Urothelium cell line (cell line): Measurements from ENCODE around the gene PCDHGA7.
"Not testable (repeated sequence)": the region's sequence is repeated elsewhere in the genome, so short reads cannot be mapped to it uniquely, and the experiment has no call there.

Source experiments
- DNase-seq: peaks from one replicate; pipeline ENCODE4 v3.0.0; 2011; ENCODE audit warnings: low spot score, mixed read lengths
- FAIRE-seq: peaks from 2 replicates; lab custom pipeline; 2011; peaks lifted over from hg19 to GRCh38; lab: Jason Lieb, UNC

Gene PCDHGA7

DNA sequence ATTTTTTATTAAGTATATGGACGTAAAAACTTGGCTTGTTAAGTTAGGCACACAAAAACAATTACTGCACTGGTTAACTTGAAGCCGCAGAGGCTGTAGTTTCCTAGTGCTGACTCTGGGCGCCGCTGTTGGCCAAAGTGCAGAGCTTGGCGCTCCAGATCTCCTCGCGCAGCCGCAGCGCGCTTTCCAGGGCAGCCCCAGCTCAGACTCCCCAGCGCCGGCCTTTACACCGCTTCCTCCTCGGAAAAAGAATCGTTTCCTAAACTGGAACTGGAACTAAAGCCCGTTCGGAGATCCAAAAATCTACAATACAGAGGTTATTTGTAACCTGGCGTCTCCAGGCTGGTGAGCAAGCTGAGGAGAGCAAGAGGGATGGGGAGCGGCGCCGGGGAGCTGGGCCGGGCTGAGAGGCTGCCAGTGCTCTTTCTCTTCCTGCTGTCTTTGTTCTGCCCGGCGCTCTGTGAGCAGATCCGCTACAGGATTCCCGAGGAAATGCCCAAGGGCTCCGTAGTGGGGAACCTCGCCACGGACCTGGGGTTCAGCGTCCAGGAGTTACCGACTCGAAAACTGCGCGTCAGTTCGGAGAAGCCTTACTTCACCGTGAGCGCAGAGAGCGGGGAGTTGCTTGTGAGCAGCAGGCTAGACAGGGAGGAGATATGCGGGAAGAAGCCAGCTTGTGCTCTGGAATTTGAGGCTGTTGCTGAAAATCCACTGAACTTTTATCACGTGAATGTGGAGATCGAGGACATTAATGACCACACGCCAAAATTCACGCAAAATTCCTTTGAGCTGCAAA, 15.4 kb downstream of the PCDHGA7 start, which contains the start of gene PCDHGB5:
Gene PCDHGB5 (plus strand): TSS at position 192 of the 796 bp plus-strand sequence. CDS start 181 bp downstream, at position 373.
- not testable (repeated sequence) for FAIRE-seq
- peak; percentile 12 for DNase-seq

DNA sequence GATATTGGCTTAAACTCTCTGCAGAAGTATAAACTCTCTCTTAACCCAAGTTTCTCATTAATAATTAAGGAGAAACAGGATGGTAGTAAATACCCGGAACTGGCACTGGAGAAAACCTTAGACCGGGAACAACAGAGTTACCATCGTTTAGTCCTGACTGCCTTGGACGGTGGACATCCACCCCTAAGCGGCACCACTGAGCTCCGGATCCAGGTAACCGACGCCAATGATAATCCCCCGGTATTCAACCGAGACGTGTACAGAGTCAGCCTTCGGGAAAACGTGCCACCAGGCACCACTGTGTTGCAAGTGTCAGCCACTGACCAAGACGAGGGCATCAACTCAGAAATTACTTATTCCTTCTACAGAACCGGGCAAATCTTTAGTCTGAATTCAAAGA, 16.1 kb downstream of the PCDHGA7 start:
- FAIRE-seq (no peak), DNase-seq (no peak)

DNA sequence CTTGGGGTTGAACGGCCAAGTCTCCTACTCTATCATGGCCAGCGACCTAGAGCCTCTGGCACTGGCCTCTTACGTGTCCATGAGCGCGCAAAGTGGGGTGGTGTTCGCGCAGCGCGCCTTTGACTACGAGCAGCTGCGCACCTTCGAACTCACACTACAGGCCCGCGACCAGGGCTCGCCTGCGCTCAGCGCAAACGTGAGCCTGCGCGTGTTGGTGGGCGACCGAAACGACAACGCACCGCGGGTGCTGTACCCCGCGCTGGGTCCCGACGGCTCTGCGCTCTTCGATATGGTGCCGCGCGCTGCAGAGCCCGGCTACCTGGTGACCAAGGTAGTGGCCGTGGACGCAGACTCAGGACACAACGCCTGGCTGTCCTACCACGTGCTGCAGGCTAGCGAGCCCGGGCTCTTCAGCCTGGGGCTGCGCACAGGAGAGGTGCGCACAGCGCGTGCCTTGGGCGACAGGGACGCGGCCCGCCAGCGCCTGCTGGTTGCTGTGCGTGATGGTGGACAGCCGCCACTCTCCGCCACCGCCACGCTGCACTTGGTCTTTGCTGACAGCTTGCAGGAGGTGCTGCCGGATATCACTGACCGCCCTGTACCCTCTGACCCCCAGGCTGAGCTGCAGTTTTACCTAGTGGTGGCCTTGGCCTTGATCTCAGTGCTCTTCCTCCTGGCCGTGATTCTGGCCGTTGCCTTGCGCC, 17.2 kb downstream of the PCDHGA7 start:
- FAIRE-seq (no peak), DNase-seq (no peak)

DNA sequence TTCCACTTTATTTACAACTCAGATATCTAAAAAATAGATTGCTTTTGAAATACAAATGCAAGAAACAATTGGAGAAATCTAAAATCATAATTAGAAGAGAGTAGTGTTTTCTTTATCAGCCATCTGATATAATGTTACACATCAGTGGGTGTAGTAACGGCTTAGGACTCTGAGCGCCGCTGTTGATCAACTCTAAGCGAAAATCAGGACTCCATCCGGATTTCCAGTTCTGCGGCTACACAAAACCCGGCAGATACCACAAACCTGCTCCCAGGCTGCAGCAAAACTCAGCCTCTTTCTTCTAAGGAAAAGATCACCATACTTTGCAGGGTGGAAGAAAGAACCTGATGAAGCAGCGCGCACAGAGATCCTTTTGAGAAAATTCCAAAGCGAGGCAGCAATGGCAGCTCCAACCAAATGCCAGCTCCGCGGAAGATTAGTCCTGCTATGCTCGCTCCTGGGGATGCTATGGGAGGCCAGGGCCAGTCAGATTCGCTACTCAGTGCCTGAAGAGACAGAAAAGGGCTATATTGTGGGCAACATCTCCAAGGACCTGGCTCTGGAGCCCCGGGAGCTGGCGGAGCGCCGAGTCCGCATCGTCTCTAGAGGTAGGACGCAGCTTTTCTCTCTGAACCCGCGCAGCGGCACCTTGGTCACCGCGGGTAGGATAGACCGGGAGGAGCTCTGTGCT, 20.2 kb downstream of the PCDHGA7 start, which contains the start of gene PCDHGA9:
Gene PCDHGA9 (plus strand): TSS at position 226 of the 691 bp plus-strand sequence. CDS start 175 bp downstream, at position 401.
- no peak for DNase-seq
- no peak for FAIRE-seq

DNA sequence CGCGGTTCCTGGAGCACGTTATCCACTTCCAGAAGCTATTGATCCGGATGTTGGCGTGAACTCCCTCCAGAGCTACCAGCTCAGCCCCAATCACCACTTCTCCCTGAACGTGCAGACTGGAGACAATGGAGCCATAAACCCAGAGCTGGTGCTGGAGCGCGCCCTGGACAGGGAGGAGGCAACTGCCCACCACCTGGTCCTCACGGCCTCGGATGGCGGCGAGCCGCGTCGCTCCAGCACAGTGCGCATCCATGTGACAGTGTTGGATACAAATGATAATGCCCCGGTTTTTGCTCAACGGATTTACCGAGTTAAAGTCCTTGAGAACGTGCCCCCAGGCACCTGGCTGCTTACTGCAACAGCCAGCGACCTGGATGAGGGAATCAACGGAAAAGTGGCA, 20.8 kb downstream of the PCDHGA7 start:
- DNase-seq: no peak

DNA sequence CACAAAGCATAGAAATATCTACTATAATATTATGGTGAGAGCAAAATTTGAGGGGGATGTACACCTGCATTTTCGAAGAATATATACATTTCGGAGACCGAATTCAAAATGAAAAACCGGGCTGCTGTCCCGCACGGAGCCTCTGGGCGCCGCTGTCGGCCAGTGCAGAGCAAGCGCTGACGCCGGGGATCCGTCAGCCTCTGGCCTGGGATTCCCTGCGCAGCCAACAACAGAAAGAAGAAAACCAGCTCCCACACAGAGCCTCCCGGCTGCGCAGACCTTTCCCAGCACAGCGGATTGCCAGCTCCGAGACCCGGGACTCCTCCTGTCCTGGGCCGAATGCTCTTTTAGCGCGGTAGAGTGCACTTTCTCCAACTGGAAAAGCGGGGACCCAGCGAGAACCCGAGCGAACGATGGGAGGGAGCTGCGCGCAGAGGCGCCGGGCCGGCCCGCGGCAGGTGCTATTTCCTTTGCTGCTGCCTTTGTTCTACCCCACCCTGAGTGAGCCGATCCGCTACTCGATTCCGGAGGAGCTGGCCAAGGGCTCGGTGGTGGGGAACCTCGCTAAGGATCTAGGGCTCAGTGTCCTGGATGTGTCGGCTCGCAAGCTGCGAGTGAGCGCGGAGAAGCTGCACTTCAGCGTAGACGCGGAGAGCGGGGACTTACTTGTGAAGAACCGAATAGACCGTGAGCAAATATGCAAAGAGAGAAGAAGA, 25.4 kb downstream of the PCDHGA7 start, which contains the start of gene PCDHGB6:
Gene PCDHGB6 (plus strand): TSS at position 232 of the 716 bp plus-strand sequence. CDS start 182 bp downstream, at position 414.
- DNase-seq, FAIRE-seq: not testable (repeated sequence)

More for the DNA sequence above, 20.8 kb downstream of the PCDHGA7 start:
- no peak for FAIRE-seq

DNA sequence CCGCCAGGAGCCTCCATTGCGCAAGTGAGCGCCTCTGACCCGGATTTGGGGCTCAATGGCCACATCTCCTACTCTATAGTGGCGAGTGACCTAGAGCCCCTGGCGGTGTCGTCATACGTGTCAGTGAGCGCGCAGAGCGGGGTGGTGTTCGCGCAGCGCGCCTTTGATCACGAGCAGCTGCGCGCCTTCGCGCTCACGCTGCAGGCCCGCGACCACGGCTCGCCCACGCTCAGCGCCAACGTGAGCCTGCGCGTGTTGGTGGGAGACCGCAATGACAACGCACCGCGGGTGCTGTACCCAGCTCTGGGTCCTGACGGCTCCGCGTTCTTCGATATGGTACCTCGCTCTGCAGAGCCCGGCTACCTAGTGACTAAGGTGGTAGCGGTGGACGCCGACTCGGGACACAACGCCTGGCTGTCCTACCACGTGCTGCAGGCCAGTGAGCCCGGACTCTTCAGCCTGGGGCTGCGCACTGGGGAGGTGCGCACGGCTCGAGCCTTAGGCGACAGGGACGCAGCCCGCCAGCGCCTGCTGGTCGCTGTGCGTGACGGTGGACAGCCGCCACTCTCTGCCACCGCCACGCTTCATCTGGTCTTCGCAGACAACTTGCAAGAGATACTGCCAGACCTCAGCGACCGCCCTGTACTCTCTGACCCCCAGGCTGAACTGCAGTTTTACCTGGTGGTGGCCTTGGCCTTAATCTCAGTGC, 27.2 kb downstream of the PCDHGA7 start:
- FAIRE-seq: no peak
- no peak for DNase-seq

DNA sequence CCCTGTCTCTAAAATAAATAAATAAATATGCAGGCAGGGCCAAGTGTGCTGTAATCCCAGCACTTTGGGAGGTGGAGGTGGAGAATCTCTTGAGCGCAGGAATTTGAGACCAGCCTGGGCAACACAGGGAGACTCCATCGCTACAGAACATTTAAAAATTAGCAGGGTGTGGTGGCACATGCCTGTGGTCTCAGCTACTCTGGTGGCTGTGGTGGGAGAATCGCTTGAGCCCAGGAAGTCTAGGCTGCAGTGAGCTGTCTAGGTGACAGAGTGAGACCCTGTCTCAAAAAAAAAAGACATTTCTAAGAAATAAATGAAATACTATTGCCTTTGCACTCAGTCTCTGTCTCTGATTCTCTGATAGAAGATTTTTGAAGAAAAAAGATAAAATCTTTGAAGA, 29.0 kb downstream of the PCDHGA7 start:
- DNase-seq (no peak), FAIRE-seq (no peak)

DNA sequence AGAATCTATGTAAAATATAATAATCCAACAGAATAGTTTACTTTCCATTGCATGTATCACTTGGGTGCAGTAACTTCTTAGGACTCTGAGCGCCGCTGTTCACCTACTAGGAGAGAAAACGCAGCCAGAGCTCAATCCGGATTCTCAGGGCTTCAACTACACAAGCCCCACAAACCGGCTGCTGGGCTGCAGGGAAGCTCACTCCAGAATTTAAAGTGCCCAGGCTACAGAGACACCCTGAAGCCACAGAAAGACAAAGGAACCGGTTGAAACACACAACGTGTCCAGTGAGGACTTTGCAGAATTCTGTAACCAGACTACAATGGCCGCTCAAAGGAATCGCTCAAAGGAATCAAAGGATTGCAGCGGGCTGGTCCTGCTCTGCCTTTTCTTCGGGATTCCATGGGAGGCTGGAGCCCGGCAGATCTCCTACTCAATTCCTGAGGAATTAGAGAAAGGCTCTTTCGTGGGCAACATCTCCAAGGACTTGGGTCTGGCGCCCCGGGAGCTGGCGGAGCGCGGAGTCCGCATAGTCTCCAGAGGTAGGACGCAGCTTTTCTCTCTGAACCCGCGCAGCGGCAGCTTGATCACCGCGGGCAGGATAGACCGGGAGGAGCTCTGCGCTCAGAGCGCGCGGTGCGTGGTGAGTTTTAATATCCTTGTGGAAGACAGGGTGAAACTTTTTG, 30.5 kb downstream of the PCDHGA7 start, which contains the start of gene PCDHGA10:
Gene PCDHGA10 (plus strand): TSS at position 134 of the 686 bp plus-strand sequence. CDS start 189 bp downstream, at position 323.
- FAIRE-seq: no peak
- peak; percentile 24 for DNase-seq

DNA sequence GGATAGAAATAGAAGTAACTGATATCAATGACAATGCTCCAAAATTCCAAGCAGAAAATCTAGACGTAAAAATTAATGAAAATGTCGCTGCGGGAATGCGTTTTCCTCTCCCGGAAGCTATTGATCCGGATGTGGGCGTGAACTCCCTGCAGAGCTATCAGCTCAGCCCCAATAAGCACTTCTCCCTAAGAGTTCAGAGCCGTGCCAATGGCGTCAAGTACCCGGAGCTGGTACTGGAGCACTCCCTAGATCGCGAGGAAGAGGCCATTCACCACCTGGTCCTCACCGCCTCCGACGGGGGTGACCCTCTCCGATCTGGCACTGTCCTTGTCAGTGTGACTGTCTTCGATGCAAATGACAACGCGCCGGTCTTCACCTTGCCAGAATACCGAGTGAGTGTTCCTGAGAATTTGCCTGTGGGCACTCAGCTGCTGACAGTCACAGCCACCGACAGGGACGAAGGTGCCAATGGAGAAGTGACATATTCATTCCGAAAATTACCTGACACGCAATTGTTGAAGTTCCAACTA, 31.1 kb downstream of the PCDHGA7 start:
- DNase-seq (no peak), FAIRE-seq (no peak)

DNA sequence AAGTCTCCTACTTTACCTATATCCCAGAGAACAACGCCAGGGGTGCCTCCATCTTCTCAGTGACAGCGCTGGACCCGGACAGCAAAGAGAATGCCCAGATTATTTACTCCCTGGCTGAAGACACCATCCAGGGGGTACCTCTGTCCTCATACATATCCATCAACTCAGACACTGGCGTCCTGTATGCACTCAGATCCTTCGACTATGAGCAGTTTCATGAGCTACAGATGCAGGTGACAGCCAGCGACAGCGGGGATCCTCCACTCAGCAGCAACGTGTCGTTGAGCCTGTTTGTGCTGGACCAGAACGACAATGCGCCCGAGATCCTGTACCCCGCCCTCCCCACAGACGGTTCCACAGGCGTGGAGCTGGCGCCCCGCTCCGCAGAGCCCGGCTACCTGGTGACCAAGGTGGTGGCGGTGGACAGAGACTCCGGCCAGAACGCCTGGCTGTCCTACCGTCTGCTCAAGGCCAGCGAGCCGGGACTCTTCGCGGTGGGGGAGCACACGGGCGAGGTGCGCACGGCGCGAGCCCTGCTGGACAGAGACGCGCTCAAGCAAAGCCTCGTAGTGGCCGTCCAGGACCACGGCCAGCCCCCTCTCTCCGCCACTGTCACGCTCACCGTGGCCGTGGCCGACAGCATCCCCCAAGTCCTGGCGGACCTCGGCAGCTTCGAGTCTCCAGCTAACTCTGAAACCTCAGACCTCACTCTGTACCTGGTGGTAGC, 32.2 kb downstream of the PCDHGA7 start:
- not testable (repeated sequence) for FAIRE-seq, DNase-seq

DNA sequence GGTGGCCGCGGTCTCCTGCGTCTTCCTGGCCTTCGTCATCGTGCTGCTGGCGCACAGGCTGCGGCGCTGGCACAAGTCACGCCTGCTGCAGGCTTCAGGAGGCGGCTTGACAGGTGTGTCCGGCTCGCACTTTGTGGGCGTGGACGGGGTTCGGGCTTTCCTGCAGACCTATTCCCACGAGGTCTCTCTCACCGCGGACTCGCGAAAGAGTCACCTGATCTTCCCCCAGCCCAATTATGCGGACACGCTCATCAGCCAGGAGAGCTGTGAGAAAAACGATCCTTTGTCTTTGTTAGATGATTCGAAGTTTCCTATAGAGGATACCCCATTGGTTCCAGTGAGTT, 32.7 kb downstream of the PCDHGA7 start:
- DNase-seq, FAIRE-seq: not testable (repeated sequence)

DNA sequence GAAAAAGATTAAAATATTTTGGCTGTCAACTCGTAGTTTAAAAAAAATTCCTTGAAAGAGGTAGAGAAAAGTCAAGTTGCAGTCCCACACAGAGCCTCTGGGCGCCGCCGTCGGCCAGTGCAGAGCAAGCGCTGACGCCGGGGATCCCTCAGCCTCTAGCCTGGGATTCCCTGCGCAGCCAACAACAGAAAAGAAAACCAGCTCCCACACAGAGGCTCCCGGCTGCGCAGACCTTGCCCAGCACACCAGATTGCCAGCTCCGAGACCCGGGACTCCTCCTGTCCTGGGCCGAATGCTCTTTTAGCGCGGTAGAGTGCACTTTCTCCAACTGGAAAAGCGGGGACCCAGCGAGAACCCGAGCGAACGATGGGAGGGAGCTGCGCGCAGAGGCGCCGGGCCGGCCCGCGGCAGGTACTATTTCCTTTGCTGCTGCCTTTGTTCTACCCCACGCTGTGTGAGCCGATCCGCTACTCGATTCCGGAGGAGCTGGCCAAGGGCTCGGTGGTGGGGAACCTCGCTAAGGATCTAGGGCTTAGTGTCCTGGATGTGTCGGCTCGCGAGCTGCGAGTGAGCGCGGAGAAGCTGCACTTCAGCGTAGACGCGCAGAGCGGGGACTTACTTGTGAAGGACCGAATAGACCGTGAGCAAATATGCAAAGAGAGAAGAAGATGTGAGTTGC, 35.1 kb downstream of the PCDHGA7 start, which contains the start of gene PCDHGB7:
Gene PCDHGB7 (plus strand): TSS at position 184 of the 679 bp plus-strand sequence. CDS start 183 bp downstream, at position 367.
- DNase-seq, FAIRE-seq: not testable (repeated sequence)

DNA sequence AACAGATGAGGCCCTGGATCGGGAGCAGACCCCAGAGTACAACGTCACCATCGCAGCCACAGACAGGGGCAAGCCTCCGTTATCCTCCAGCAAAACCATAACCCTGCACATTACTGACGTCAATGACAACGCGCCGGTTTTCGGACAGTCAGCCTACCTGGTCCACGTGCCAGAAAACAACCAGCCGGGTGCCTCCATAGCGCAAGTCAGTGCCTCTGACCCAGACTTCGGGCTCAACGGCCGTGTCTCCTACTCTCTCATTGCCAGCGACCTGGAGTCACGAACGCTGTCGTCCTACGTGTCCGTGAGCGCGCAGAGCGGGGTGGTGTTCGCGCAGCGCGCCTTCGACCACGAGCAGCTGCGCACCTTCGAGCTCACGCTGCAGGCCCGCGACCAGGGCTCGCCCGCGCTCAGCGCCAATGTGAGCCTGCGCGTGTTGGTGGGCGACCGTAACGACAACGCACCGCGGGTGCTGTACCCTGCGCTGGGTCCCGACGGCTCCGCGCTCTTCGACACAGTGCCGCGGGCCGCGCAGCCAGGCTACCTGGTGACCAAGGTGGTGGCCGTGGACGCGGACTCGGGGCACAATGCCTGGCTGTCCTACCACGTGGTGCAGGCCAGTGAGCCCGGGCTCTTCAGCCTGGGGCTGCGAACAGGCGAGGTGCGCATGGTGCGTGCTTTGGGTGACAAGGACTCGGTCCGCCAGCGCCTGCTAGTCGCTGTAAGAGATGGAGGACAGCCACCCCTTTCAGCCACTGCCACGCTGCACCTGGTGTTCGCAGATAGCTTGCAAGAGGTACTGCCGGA, 36.7 kb downstream of the PCDHGA7 start:
- FAIRE-seq: no peak
- DNase-seq: no peak

DNA sequence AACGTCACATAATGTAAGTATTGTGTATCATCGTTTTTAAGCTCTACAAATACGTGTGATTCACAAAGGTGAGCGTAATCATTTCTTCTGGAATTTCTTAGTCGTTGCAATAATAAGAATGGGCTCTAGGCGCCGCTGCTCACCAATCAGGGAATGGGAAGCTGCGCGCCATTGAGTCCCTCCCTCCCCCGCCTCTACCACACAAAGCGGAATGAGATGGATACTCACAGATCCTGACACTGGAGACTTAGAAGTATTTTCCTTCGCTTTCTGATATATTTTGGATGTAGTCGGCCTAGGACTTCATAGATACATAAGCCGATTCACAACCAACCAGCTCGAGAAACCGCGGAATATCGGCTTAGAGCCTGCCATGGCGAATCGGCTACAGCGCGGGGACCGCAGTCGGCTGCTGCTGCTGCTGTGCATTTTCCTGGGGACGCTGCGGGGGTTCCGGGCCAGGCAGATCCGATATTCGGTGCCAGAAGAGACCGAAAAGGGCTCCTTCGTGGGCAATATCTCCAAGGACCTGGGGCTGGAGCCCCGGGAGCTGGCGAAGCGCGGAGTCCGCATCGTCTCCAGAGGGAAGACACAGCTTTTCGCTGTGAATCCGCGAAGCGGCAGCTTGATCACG, 38.4 kb downstream of the PCDHGA7 start, which contains the start of gene PCDHGA11:
Gene PCDHGA11 (plus strand): TSS at position 197 of the 634 bp plus-strand sequence. CDS start 177 bp downstream, at position 374.
- FAIRE-seq (no peak), DNase-seq (no peak)

DNA sequence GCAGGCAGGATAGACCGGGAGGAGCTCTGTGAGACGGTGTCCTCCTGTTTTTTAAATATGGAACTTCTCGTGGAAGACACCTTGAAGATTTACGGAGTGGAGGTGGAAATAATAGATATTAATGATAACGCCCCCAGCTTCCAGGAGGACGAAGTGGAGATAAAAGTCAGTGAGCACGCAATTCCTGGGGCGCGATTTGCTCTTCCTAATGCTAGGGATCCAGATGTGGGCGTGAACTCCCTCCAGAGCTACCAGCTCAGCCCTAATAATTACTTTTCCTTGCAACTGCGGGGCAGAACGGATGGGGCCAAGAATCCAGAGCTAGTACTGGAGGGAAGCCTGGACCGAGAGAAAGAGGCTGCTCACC, 38.9 kb downstream of the PCDHGA7 start:
- FAIRE-seq: no peak
- no peak for DNase-seq
